CD14-positive monocyte (primary cell): Measurements from ENCODE around the gene TMEM183A. TPM values are rescaled to one million over a fixed set of nuclear protein-coding genes. Genes with fewer than 3 reads are reported as not detected.
A peak's percentile ranks its signal among the peaks of the same experiment; 100 is the strongest.

Experiments
- DNase-seq, 3 donors: peaks; one replicate each; pipeline ENCODE4 v3.0.0-alpha.2; 2011 to 2022
- H2AFZ ChIP-seq: 2 replicates; pipeline ENCODE4 v1.6.0; 2012; ENCODE audit warnings: mild to moderate bottlenecking, low read depth, low read length, inconsistent platforms; ENCODE audit not compliant: insufficient read depth, poor library complexity, severe bottlenecking
- H3K27ac ChIP-seq, 2 donors: 1 replicate in 1 of 2; 2 replicates in 1 of 2; pipeline ENCODE4 v1.5.1; 2012 to 2013; ENCODE audit warnings: low read length in 2 of 2, control low read depth in 1 of 2, inconsistent platforms in 1 of 2, low read depth in 1 of 2, mild to moderate bottlenecking in 1 of 2
- H3K27me3 ChIP-seq, 2 donors: one replicate each; pipeline versions ENCODE4 v1.6.0 to v1.6.1; 2011 to 2013; ENCODE audit warnings: low read length in 2 of 2; ENCODE audit not compliant: control insufficient read depth in 2 of 2, insufficient read depth in 2 of 2
- H3K36me3 ChIP-seq, 2 donors: replicated peaks in 1 of 2; 1 replicate in 1 of 2; 2 replicates in 1 of 2; pipeline versions ENCODE4 v1.5.1 to v1.6.1; 2012 to 2013; ENCODE audit warnings: low read length in 2 of 2, control low read depth in 1 of 2, inconsistent platforms in 1 of 2, mild to moderate bottlenecking in 1 of 2; ENCODE audit not compliant: insufficient read depth in 2 of 2, control insufficient read depth in 1 of 2
- H3K4me1 ChIP-seq, 2 donors: 1 replicate in 1 of 2; 2 replicates in 1 of 2; pipeline versions ENCODE4 v1.5.1 to v1.6.1; 2012 to 2013; ENCODE audit warnings: low read length in 2 of 2, control low read depth in 1 of 2, inconsistent platforms in 1 of 2, mild to moderate bottlenecking in 1 of 2, moderate library complexity in 1 of 2; ENCODE audit not compliant: insufficient read depth in 2 of 2, control insufficient read depth in 1 of 2
- H3K4me2 ChIP-seq: replicated peaks from 2 replicates; pipeline ENCODE3; 2012; ENCODE audit warnings: low read length, moderate library complexity, mild to moderate bottlenecking; ENCODE audit not compliant: poor library complexity, severe bottlenecking; ENCODE audit errors: extremely low read depth
- H3K4me3 ChIP-seq, 3 experiments: fragments of 200-600 bp in 1 of 3; sonication (generic) in 1 of 3; replicated peaks in 1 of 3; 1 replicate in 2 of 3; 2 replicates in 1 of 3; pipeline ENCODE4 v1.5.1; 2011 to 2013; ENCODE audit warnings: low read length in 3 of 3, mild to moderate bottlenecking in 3 of 3, control low read depth in 2 of 3, low read depth in 2 of 3, inconsistent platforms in 1 of 3, moderate library complexity in 1 of 3
- H3K79me2 ChIP-seq: 2 replicates; pipeline ENCODE4 v1.6.0; 2012; ENCODE audit warnings: mild to moderate bottlenecking, control low read depth, inconsistent platforms, low read length, moderate library complexity; ENCODE audit not compliant: insufficient read depth
- H3K9ac ChIP-seq: 2 replicates; pipeline ENCODE4 v1.6.0; 2017; ENCODE audit warnings: low read length, mild to moderate bottlenecking; ENCODE audit not compliant: insufficient read depth, poor library complexity, severe bottlenecking
- H3K9me3 ChIP-seq, 2 donors: replicated peaks in 1 of 2; 1 replicate in 1 of 2; 2 replicates in 1 of 2; pipeline versions ENCODE4 v1.5.1 to v1.6.1; 2012 to 2013; ENCODE audit warnings: low read length in 2 of 2, control low read depth in 1 of 2; ENCODE audit not compliant: control insufficient read depth in 1 of 2, insufficient read depth in 1 of 2
- H4K20me1 ChIP-seq: 2 replicates; pipeline ENCODE4 v1.6.0; 2012; ENCODE audit warnings: mild to moderate bottlenecking, low read length, control low read depth, moderate library complexity; ENCODE audit not compliant: insufficient read depth
- H3K27ac Mint-ChIP-seq, 7 donors: one replicate each; pipeline ENCODE4 v1.8.0; 2020; ENCODE audit warnings: mild to moderate bottlenecking in 7 of 7, mixed read lengths in 7 of 7, moderate library complexity in 6 of 7, inconsistent platforms in 2 of 7
- H3K27me3 Mint-ChIP-seq, 3 donors: one replicate each; pipeline ENCODE4 v1.8.0; 2021 to 2022; ENCODE audit warnings: low read depth in 3 of 3, mild to moderate bottlenecking in 3 of 3, mixed read lengths in 3 of 3, moderate library complexity in 3 of 3, inconsistent platforms in 1 of 3
- H3K36me3 Mint-ChIP-seq, 2 donors: one replicate each; pipeline ENCODE4 v1.8.0; 2020; ENCODE audit warnings: mixed read lengths in 2 of 2, inconsistent platforms in 1 of 2, mild to moderate bottlenecking in 1 of 2
- H3K4me1 Mint-ChIP-seq: one replicate; pipeline ENCODE4 v1.8.0; 2020; ENCODE audit warnings: mild to moderate bottlenecking, mixed read lengths
- H3K4me3 Mint-ChIP-seq, 2 donors: one replicate each; pipeline ENCODE4 v1.8.0; 2020; ENCODE audit warnings: mild to moderate bottlenecking in 2 of 2, mixed read lengths in 2 of 2, moderate library complexity in 1 of 2
- H3K9me3 Mint-ChIP-seq, 7 donors: one replicate each; pipeline ENCODE4 v1.8.0; 2020 to 2022; ENCODE audit warnings: mixed read lengths in 7 of 7, mild to moderate bottlenecking in 6 of 7, moderate library complexity in 6 of 7, inconsistent platforms in 2 of 7
- CTCF ChIP-seq: fragments of 200-600 bp; IDR thresholded peaks from one replicate; pipeline ENCODE4 v1.8.0; 2022; ENCODE audit warnings: antibody characterized with exemption, mild to moderate bottlenecking
- WGBS: methylation state at CpG from one replicate; pipeline ENCODE4 v1.1.5; 2013; ENCODE audit warnings: missing lambda C conversion rate; ENCODE audit not compliant: insufficient coverage; 5-methylcytosine and 5-hydroxymethylcytosine counted together
- intact Hi-C, 2 donors: fragments of 100-400 bp; cut with micrococcal nuclease; formaldehyde crosslinking; loops; one replicate each; pipeline versions ENCODE4 v1.15.0 to v1.15.1; 2023
- polyA plus RNA-seq, 3 donors: library from polyadenylated mRNA; depleted of rRNA in 1 of 3; unstranded in 2 of 3; stranded (reverse) in 1 of 3; fragments of 300-500 nt in 2 of 3; fragments of >200 nt in 1 of 3; fragmentation: Illumina TruSeq in 2 of 3; gene quantifications; 1 replicate in 2 of 3; 2 replicates in 1 of 3; pipeline ENCODE4 v1.2.3, GENCODE V29; 2012 to 2021

The TMEM183A gene
- polyA plus RNA-seq, 3 donors = 60.5 to 84.9 (median 70.0) TPM

GRCh38 chr1:203050826-203051225 is 43.7 kb downstream of the TMEM183A start:
- H3K27ac ChIP-seq = no peak overlapping the region
- H3K9me3 Mint-ChIP-seq = peaks cover 0 to 3% (median 0%) of the 10 kb centered on the region in 7 donors
- H2AFZ ChIP-seq = no peak overlapping the region
- H3K9ac ChIP-seq = no peak overlapping the region
- peaks cover 6 to 14% (median 11%) of the 10 kb centered on the region in 3 donors for H3K27me3 Mint-ChIP-seq
- peak overlapping the region in 1 of 7 donors; percentile 67 for H3K27ac Mint-ChIP-seq
- WGBS = no CpG with 5 or more reads among the region's 4 CpGs
- H3K27me3 ChIP-seq = no peaks in the 10 kb centered on the region
- H3K4me3 Mint-ChIP-seq = no peak overlapping the region
- peaks cover 8% of the 10 kb centered on the region in 2 donors for H3K4me1 ChIP-seq
- H3K4me2 ChIP-seq = no peak overlapping the region
- DNase-seq = no peak
- H3K79me2 ChIP-seq = no peaks in the 10 kb centered on the region
- peaks cover 20% of the 10 kb centered on the region for H3K4me1 Mint-ChIP-seq
- no peaks in the 10 kb centered on the region for H3K9me3 ChIP-seq
- H3K36me3 ChIP-seq = no peaks in the 10 kb centered on the region
- no peak overlapping the region for H3K4me3 ChIP-seq
- H3K36me3 Mint-ChIP-seq = no peaks in the 10 kb centered on the region
- H4K20me1 ChIP-seq = no peaks in the 10 kb centered on the region
- intact Hi-C loops = no loop called here
- TF ChIP-seq CTCF = no peak

- no peaks in the 10 kb centered on the region for H3K36me3 Mint-ChIP-seq
- 45% methylated on average over 12 of the region's 20 CpGs for WGBS
- Histone ChIP-seq H3K4me3 (no peak overlapping the region), H4K20me1 (no peaks in the 10 kb centered on the region), H3K4me2 (no peak overlapping the region), H3K9me3 (no peaks in the 10 kb centered on the region), H3K27me3 (no peaks in the 10 kb centered on the region), H3K27ac (no peak overlapping the region), H3K4me1 (peaks cover 18 to 19% of the 10 kb centered on the region in 2 donors), H2AFZ (no peak overlapping the region), H3K36me3 (no peaks in the 10 kb centered on the region), H3K9ac (no peak overlapping the region), H3K79me2 (no peaks in the 10 kb centered on the region)
- no peak overlapping the region for H3K27ac Mint-ChIP-seq
- intact Hi-C loops = no loop called here
- no peak for DNase-seq
- peaks cover 6 to 11% (median 10%) of the 10 kb centered on the region in 3 donors for H3K27me3 Mint-ChIP-seq
- H3K4me1 Mint-ChIP-seq = peaks cover 30% of the 10 kb centered on the region
- H3K9me3 Mint-ChIP-seq = peaks cover 0 to 3% (median 0%) of the 10 kb centered on the region in 7 donors
- H3K4me3 Mint-ChIP-seq = peak overlapping the region in 1 of 2 donors; percentile 59
- TF ChIP-seq CTCF = no peak
Measured at GRCh38 chr1:203051841-203052324, 44.7 kb downstream of the TMEM183A start.
